DOHH2 (cell line): Measurements from ENCODE around the gene TMEM164.

Experiments
- H3F3A ChIP-seq: fragments of 200-600 bp; sonication (generic), shearing (Covaris generic); 2 replicates; pipeline ENCODE4 v1.6.0; 2016; ENCODE audit warnings: antibody characterized with exemption, mild to moderate bottlenecking; ENCODE audit not compliant: control insufficient read depth, insufficient read depth
- H3K27ac ChIP-seq: fragments of 200-600 bp; sonication (generic); 2 replicates; pipeline ENCODE4 v1.5.1; 2014; ENCODE audit warnings: low read depth, mild to moderate bottlenecking, low read length, moderate library complexity
- H3K27me3 ChIP-seq: fragments of 200-600 bp; sonication (generic); 2 replicates; pipeline ENCODE4 v1.6.1; 2014; ENCODE audit warnings: mild to moderate bottlenecking, low read length, mixed read lengths; ENCODE audit not compliant: control insufficient read depth
- H3K36me3 ChIP-seq: fragments of 200-600 bp; sonication (generic); 2 replicates; pipeline ENCODE4 v1.6.1; 2014; ENCODE audit warnings: mild to moderate bottlenecking, low read length, moderate library complexity, mixed read lengths; ENCODE audit not compliant: control insufficient read depth
- H3K4me1 ChIP-seq: fragments of 200-600 bp; sonication (generic); 2 replicates; pipeline ENCODE4 v1.6.1; 2014; ENCODE audit warnings: mild to moderate bottlenecking, low read length, mixed read lengths; ENCODE audit not compliant: control insufficient read depth
- H3K4me2 ChIP-seq: fragments of 200-600 bp; sonication (generic); 2 replicates; pipeline ENCODE4 v1.6.0; 2014; ENCODE audit warnings: mild to moderate bottlenecking, low read length, moderate library complexity
- H3K4me3 ChIP-seq: fragments of 200-600 bp; sonication (generic); 2 replicates; pipeline ENCODE4 v1.5.1; 2014; ENCODE audit warnings: mild to moderate bottlenecking, low read length, mixed read lengths
- H3K79me2 ChIP-seq: fragments of 200-600 bp; sonication (generic); 2 replicates; pipeline ENCODE4 v1.6.1; 2014; ENCODE audit warnings: mild to moderate bottlenecking, low read length, mixed read lengths; ENCODE audit not compliant: control insufficient read depth
- H3K9me2 ChIP-seq: fragments of 200-600 bp; sonication (generic); replicated peaks from 2 replicates; pipeline ENCODE4 v1.6.1; 2014; ENCODE audit warnings: mild to moderate bottlenecking, low read length, mixed read lengths; ENCODE audit not compliant: control insufficient read depth
- H3K9me3 ChIP-seq: fragments of 200-600 bp; sonication (generic); 2 replicates; pipeline ENCODE4 v1.6.1; 2014; ENCODE audit warnings: antibody characterized with exemption, low read length, mixed read lengths; ENCODE audit not compliant: control insufficient read depth, insufficient read depth
- H4K20me1 ChIP-seq: fragments of 200-600 bp; sonication (generic); 2 replicates; pipeline ENCODE4 v1.6.0; 2014; ENCODE audit warnings: low read depth, mild to moderate bottlenecking, antibody characterized with exemption, low read length, moderate library complexity; ENCODE audit not compliant: control insufficient read depth, insufficient read depth
- EZH2phosphoT487 ChIP-seq: fragments of 200-600 bp; sonication (generic); IDR thresholded peaks from 2 replicates; pipeline ENCODE4 v1.6.1; 2017; ENCODE audit warnings: borderline replicate concordance, mild to moderate bottlenecking, antibody characterized with exemption, low read length, moderate library complexity, mixed read lengths
- TF ChIP-seq, protein P1 (sequence below): fragments of 200-600 bp; sonication (generic); IDR thresholded peaks from one replicate; pipeline ENCODE4 v1.5.1; 2014; ENCODE audit warnings: antibody characterized with exemption, mild to moderate bottlenecking, low read depth, low read length; ENCODE audit not compliant: poor library complexity, severe bottlenecking

Gene TMEM164

DNA sequence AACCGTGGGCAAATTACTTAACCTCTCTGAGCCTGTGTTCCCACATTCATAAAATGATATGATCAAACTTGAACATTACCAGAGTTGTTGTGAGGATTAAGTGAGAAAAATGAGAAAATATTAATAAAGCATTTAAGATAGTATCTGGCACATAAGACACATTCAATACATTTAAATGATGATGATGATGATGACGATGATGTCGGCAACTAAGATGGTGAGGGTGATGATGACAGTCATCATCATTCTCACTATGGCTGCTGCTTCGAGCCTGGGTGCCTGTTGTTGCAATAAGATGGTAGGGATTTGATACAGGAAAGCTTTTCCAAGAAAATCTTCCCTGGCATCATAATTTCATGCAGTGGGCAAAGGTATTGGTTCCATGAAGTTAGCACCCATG lies 11.1 kb downstream of the TMEM164 start:
- no peaks in the 10 kb centered on the region for H3F3A ChIP-seq
- no peak overlapping the region for H3K4me2 ChIP-seq
- no peak overlapping the region for H3K4me3 ChIP-seq
- H3K9me3 ChIP-seq: no peaks in the 10 kb centered on the region
- no peaks in the 10 kb centered on the region for H4K20me1 ChIP-seq
- no peaks in the 10 kb centered on the region for H3K79me2 ChIP-seq
- no peak for TF ChIP-seq EZH2phosphoT487
- TF ChIP-seq, protein P1, sequence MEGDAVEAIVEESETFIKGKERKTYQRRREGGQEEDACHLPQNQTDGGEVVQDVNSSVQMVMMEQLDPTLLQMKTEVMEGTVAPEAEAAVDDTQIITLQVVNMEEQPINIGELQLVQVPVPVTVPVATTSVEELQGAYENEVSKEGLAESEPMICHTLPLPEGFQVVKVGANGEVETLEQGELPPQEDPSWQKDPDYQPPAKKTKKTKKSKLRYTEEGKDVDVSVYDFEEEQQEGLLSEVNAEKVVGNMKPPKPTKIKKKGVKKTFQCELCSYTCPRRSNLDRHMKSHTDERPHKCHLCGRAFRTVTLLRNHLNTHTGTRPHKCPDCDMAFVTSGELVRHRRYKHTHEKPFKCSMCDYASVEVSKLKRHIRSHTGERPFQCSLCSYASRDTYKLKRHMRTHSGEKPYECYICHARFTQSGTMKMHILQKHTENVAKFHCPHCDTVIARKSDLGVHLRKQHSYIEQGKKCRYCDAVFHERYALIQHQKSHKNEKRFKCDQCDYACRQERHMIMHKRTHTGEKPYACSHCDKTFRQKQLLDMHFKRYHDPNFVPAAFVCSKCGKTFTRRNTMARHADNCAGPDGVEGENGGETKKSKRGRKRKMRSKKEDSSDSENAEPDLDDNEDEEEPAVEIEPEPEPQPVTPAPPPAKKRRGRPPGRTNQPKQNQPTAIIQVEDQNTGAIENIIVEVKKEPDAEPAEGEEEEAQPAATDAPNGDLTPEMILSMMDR: no peak
- H3K27ac ChIP-seq: no peak overlapping the region
- no peaks in the 10 kb centered on the region for H3K4me1 ChIP-seq
- H3K36me3 ChIP-seq: no peaks in the 10 kb centered on the region
- H3K9me2 ChIP-seq: no peaks in the 10 kb centered on the region
- no peaks in the 10 kb centered on the region for H3K27me3 ChIP-seq

DNA sequence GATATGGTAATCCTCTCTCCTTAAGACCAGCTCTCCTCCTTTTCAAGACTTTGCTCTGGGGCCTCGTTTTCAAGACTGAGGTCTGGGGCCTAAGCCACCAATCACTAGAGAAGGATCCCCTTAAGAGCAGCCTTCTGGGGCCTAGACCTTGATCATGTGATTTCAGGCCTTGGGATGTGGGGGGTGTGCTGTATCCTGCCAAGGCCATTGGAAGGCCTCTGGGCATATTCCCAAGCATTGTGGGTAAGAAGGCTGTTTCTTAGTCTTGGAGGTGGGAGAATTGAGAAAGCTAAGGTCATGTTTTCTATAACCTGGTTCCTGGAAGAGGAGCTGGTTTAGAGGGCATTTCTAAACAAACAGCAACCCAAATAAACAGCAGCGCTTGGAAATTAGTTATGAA lies 12.1 kb downstream of the TMEM164 start:
- TF ChIP-seq EZH2phosphoT487: no peak
- TF ChIP-seq, protein P1: no peak
- H3K79me2 ChIP-seq: no peaks in the 10 kb centered on the region

DNA sequence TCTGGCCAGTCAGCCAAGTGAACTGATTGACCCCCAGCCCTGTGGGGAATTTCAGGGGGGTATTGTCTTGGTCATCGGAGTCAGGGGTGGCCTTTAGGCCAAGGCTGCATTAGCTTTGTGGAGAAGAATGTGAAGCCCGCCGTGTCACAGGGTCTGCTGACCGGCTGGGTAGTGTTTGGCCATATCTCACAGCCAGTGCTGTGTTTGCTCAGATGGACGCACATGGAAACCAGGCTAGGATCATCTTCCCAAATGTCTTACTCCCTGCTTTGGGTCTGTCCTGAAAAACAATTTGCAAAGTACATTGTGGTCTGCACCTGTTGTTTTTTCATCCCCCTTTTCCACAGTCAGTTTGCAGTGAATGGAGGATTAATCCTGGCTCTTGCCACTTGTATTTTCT lies 13.0 kb downstream of the TMEM164 start:
- Histone ChIP-seq H4K20me1 (no peaks in the 10 kb centered on the region), H3K4me1 (no peaks in the 10 kb centered on the region), H3K4me3 (no peak overlapping the region), H3K9me2 (no peaks in the 10 kb centered on the region), H3K27me3 (no peaks in the 10 kb centered on the region), H3K4me2 (no peak overlapping the region), H3K27ac (no peak overlapping the region), H3K9me3 (no peaks in the 10 kb centered on the region), H3F3A (no peaks in the 10 kb centered on the region), H3K79me2 (no peaks in the 10 kb centered on the region), H3K36me3 (no peaks in the 10 kb centered on the region)
- TF ChIP-seq, protein P1: no peak
- no peak for TF ChIP-seq EZH2phosphoT487

More for the DNA sequence above, 12.1 kb downstream of the TMEM164 start:
- Histone ChIP-seq H4K20me1 (no peaks in the 10 kb centered on the region), H3K4me2 (no peak overlapping the region), H3K4me3 (no peak overlapping the region), H3F3A (no peaks in the 10 kb centered on the region), H3K27me3 (no peaks in the 10 kb centered on the region), H3K36me3 (no peaks in the 10 kb centered on the region), H3K9me2 (no peaks in the 10 kb centered on the region), H3K9me3 (no peaks in the 10 kb centered on the region), H3K4me1 (no peaks in the 10 kb centered on the region), H3K27ac (no peak overlapping the region)

DNA sequence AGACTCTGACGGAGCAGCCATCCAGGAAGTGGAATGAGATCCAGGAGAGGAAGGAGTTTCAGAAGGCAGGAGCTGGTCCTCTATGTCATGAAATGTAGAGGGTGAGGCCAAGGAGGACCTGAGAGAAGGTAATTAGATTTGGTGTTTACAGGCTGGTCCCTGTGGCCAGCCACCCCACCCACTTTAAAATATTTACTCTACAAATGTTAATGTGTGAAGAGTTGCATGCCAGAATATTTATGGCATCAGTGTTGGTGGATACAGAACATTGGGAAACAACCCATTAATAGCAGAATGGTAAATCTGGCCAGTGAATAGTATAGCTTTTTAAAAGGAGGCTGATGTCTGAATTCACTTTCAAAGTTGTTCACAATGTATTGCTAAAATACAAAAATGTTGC lies 17.6 kb downstream of the TMEM164 start:
- H3K9me3 ChIP-seq: no peaks in the 10 kb centered on the region
- no peaks in the 10 kb centered on the region for H3K79me2 ChIP-seq
- no peaks in the 10 kb centered on the region for H3K4me1 ChIP-seq
- no peaks in the 10 kb centered on the region for H3K27me3 ChIP-seq
- H3K4me3 ChIP-seq: no peak overlapping the region
- no peak overlapping the region for H3K27ac ChIP-seq
- H3K4me2 ChIP-seq: no peak overlapping the region
- TF ChIP-seq EZH2phosphoT487: no peak
- TF ChIP-seq, protein P1: no peak
- no peaks in the 10 kb centered on the region for H3K9me2 ChIP-seq
- no peaks in the 10 kb centered on the region for H3F3A ChIP-seq
- H4K20me1 ChIP-seq: no peaks in the 10 kb centered on the region
- no peaks in the 10 kb centered on the region for H3K36me3 ChIP-seq
